Activated CD8-positive, alpha-beta memory T cell treated with anti-CD3 and anti-CD28 coated beads for 1 hour (primary cell): ENCODE results near the gene KRTAP5-8.
"Not testable (repeated sequence)": the region's sequence is repeated elsewhere in the genome, so short reads cannot be mapped to it uniquely, and the experiment has no call there.

Source experiments
- DNase-seq, 2 donors: peaks; one replicate each; pipeline ENCODE4 v3.0.0-alpha.2; 2020; ENCODE audit warnings: low read depth in 1 of 2; ENCODE audit errors: extremely low read depth in 1 of 2

KRTAP5-8 gene

GRCh38 chr11:71571101-71571850 is 33.5 kb downstream of the KRTAP5-8 start:
- not testable (repeated sequence) for DNase-seq

- DNase-seq: no peak
These were observed 35.0 kb downstream of the KRTAP5-8 start for GRCh38 chr11:71572811-71573210.

GRCh38 chr11:71574418-71574817 is 36.6 kb downstream of the KRTAP5-8 start:
- no peak for DNase-seq

- no peak for DNase-seq
These were observed 38.0 kb downstream of the KRTAP5-8 start for GRCh38 chr11:71575723-71576424.

GRCh38 chr11:71576688-71577465 is 39.1 kb downstream of the KRTAP5-8 start:
- DNase-seq: not testable (repeated sequence)

GRCh38 chr11:71577469-71578004 is 39.7 kb downstream of the KRTAP5-8 start:
- DNase-seq: no peak

GRCh38 chr11:71579513-71579912 is 41.7 kb downstream of the KRTAP5-8 start:
- not testable (repeated sequence) for DNase-seq

- DNase-seq: no peak
These were observed 42.5 kb downstream of the KRTAP5-8 start for GRCh38 chr11:71580057-71581003.

- DNase-seq: no peak
These were observed 44.0 kb downstream of the KRTAP5-8 start for GRCh38 chr11:71581826-71582225.

GRCh38 chr11:71582309-71582895 is 44.6 kb downstream of the KRTAP5-8 start, which contains the start of gene KRTAP5-11:
Gene KRTAP5-11, minus strand, starts transcription at chr11:71582875. Its CDS starts 38 bp downstream, at chr11:71582837.
- no peak for DNase-seq

- not testable (repeated sequence) for DNase-seq
These were observed 45.1 kb downstream of the KRTAP5-8 start for GRCh38 chr11:71582969-71583368.

GRCh38 chr11:71585673-71586072 is 47.8 kb downstream of the KRTAP5-8 start:
- not testable (repeated sequence) for DNase-seq

GRCh38 chr11:71588314-71588713 is 50.5 kb downstream of the KRTAP5-8 start:
- DNase-seq: not testable (repeated sequence)
